SK-N-SH treated with all-trans-retinoic acid at 6 μM for 48 hours (cell line): ENCODE data around the gene FAM229B.

Experiments
- ARNTL ChIP-seq: fragments of 450-650 bp; formaldehyde crosslinking; IDR thresholded peaks from 2 replicates; pipeline ENCODE4 v1.5.0; 2020; ENCODE audit warnings: low read depth, mild to moderate bottlenecking, moderate library complexity, borderline replicate concordance
- ESRRG ChIP-seq: fragments of 250-450 bp; sonication (Bioruptor Pico); IDR thresholded peaks from 2 replicates; pipeline ENCODE4 v1.6.1; 2021; ENCODE audit warnings: mild to moderate bottlenecking
- GLIS3 ChIP-seq: fragments of 250-450 bp; sonication (Bioruptor Pico); IDR thresholded peaks from 2 replicates; pipeline ENCODE4 v1.5.0; 2020; ENCODE audit warnings: mild to moderate bottlenecking, moderate library complexity
- ISL1 ChIP-seq: fragments of 250-450 bp; sonication (Bioruptor Pico); IDR thresholded peaks from 2 replicates; pipeline ENCODE4 v2.1.2; 2022; ENCODE audit warnings: mild to moderate bottlenecking, moderate library complexity
- PPARA ChIP-seq: fragments of 250-450 bp; sonication (Bioruptor Pico); IDR thresholded peaks from 2 replicates; pipeline ENCODE4 v1.5.0; 2020; ENCODE audit warnings: mild to moderate bottlenecking, borderline replicate concordance
- RARB ChIP-seq: fragments of 250-450 bp; sonication (Bioruptor Pico); IDR thresholded peaks from 2 replicates; pipeline ENCODE4 v1.8.0; 2021; ENCODE audit warnings: mild to moderate bottlenecking, moderate library complexity
- TCF4 ChIP-seq: fragments of 250-450 bp; sonication (Bioruptor Pico); IDR thresholded peaks from 2 replicates; pipeline ENCODE4 v1.8.0; 2021; ENCODE audit warnings: mild to moderate bottlenecking, moderate library complexity, borderline replicate concordance
- TOX ChIP-seq: fragments of 250-450 bp; sonication (Bioruptor Pico); IDR thresholded peaks from 2 replicates; pipeline ENCODE4 v1.8.0; 2021; ENCODE audit warnings: mild to moderate bottlenecking, moderate library complexity, borderline replicate concordance
- ZFP3 ChIP-seq: fragments of 250-450 bp; sonication (Bioruptor Pico); IDR thresholded peaks from 2 replicates; pipeline ENCODE4 v1.5.0; 2020; ENCODE audit warnings: mild to moderate bottlenecking, moderate library complexity
- ZNF70 ChIP-seq: fragments of 450-650 bp; formaldehyde crosslinking; IDR thresholded peaks from 2 replicates; pipeline ENCODE4 v1.5.0; 2020; ENCODE audit warnings: mild to moderate bottlenecking, moderate library complexity
- TF ChIP-seq, protein P1 (sequence below): fragments of 250-450 bp; sonication (Bioruptor Pico); IDR thresholded peaks from 2 replicates; pipeline ENCODE4 v1.8.0; 2020; ENCODE audit warnings: mild to moderate bottlenecking, moderate library complexity, borderline replicate concordance
- TF ChIP-seq, protein P2 (sequence below): fragments of 250-450 bp; sonication (Bioruptor Pico); IDR thresholded peaks from 2 replicates; pipeline ENCODE4 v1.5.1; 2020; ENCODE audit warnings: low read depth, mild to moderate bottlenecking, moderate library complexity

DNA sequence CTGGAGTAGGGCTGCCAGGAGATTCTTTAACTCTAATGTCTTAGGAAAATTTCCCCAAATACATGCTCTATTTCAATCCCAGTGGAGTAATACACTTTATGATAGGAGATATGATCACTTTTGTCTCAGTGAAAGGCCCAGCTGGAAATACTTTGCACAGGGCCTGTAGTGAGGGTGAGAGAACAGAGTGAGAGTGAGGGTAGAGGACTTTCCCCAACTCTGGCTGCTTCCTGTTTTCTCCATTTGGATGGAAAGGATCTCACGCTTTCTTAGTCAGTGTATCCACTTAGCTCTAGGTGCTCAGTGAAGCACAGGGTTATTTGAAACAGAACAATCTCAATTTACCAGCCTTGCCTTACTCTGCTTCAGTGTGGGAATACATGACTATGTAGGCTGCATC is 36.6 kb downstream of the FAM229B start:
- TF ChIP-seq, protein P1, sequence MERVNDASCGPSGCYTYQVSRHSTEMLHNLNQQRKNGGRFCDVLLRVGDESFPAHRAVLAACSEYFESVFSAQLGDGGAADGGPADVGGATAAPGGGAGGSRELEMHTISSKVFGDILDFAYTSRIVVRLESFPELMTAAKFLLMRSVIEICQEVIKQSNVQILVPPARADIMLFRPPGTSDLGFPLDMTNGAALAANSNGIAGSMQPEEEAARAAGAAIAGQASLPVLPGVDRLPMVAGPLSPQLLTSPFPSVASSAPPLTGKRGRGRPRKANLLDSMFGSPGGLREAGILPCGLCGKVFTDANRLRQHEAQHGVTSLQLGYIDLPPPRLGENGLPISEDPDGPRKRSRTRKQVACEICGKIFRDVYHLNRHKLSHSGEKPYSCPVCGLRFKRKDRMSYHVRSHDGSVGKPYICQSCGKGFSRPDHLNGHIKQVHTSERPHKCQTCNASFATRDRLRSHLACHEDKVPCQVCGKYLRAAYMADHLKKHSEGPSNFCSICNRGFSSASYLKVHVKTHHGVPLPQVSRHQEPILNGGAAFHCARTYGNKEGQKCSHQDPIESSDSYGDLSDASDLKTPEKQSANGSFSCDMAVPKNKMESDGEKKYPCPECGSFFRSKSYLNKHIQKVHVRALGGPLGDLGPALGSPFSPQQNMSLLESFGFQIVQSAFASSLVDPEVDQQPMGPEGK, result no peak
- no peak for TF ChIP-seq TOX
- TF ChIP-seq RARB (CRISPR knock-in tag), result no peak
- TF ChIP-seq ARNTL (CRISPR knock-in tag), result no peak
- TF ChIP-seq ESRRG (CRISPR knock-in tag), result no peak
- peak; percentile 11; the same call in 1 of the 2 replicates for TF ChIP-seq TCF4
- TF ChIP-seq ZNF70 (CRISPR knock-in tag), result no peak
- no peak for TF ChIP-seq ZFP3
- TF ChIP-seq, protein P2, sequence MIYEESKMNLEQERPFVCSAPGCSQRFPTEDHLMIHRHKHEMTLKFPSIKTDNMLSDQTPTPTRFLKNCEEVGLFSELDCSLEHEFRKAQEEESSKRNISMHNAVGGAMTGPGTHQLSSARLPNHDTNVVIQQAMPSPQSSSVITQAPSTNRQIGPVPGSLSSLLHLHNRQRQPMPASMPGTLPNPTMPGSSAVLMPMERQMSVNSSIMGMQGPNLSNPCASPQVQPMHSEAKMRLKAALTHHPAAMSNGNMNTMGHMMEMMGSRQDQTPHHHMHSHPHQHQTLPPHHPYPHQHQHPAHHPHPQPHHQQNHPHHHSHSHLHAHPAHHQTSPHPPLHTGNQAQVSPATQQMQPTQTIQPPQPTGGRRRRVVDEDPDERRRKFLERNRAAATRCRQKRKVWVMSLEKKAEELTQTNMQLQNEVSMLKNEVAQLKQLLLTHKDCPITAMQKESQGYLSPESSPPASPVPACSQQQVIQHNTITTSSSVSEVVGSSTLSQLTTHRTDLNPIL, result no peak
- TF ChIP-seq GLIS3, result no peak
- no peak for TF ChIP-seq PPARA (CRISPR knock-in tag)
- no peak for TF ChIP-seq ISL1 (CRISPR knock-in tag)
